Kidney (tissue), 22 donors: ENCODE data around the gene CCDC82. TPM values are rescaled to one million over a fixed set of nuclear protein-coding genes. Genes with fewer than 3 reads are reported as not detected.
"Not testable (repeated sequence)": the region's sequence is repeated elsewhere in the genome, so short reads cannot be mapped to it uniquely, and the experiment has no call there.

ENCODE experiments used
- DNase-seq, 5 donors: peaks; one replicate each; pipeline ENCODE4 v3.0.0-alpha.2; 2013 to 2020
- FAIRE-seq: peaks from 2 replicates; lab custom pipeline; 2012; peaks lifted over from hg19 to GRCh38; lab: Jason Lieb, UNC
- H3K27ac ChIP-seq, 2 donors: one replicate each; pipeline ENCODE4 v1.7.0; 2013; ENCODE audit warnings: low read depth in 2 of 2, low read length in 2 of 2, inconsistent platforms in 1 of 2
- H3K27me3 ChIP-seq: one replicate; pipeline ENCODE4 v1.7.1; 2013; ENCODE audit warnings: low read length, inconsistent platforms; ENCODE audit not compliant: control insufficient read depth, insufficient read depth
- H3K36me3 ChIP-seq, 3 donors: one replicate each; pipeline versions ENCODE4 v1.7.0 to v1.7.1; 2013; ENCODE audit warnings: low read length in 3 of 3, control low read depth in 1 of 3, inconsistent platforms in 1 of 3; ENCODE audit not compliant: insufficient read depth in 3 of 3, control insufficient read depth in 2 of 3
- H3K4me1 ChIP-seq, 3 donors: one replicate each; pipeline versions ENCODE4 v1.7.0 to v1.7.1; 2013; ENCODE audit warnings: low read length in 3 of 3, inconsistent platforms in 1 of 3, low read depth in 1 of 3; ENCODE audit not compliant: control insufficient read depth in 2 of 3, insufficient read depth in 2 of 3
- H3K4me3 ChIP-seq, 3 donors: one replicate each; pipeline versions ENCODE4 v1.7.0 to v1.8.1; 2013; ENCODE audit warnings: low read length in 3 of 3, control low read depth in 1 of 3, inconsistent platforms in 1 of 3
- H3K9ac ChIP-seq, 3 donors: one replicate each; pipeline versions ENCODE4 v1.7.0 to v1.7.1; 2013; ENCODE audit warnings: low read length in 3 of 3, control low read depth in 1 of 3, inconsistent platforms in 1 of 3
- H3K9me3 ChIP-seq, 3 donors: one replicate each; pipeline versions ENCODE4 v1.7.0 to v1.7.1; 2013; ENCODE audit warnings: low read length in 3 of 3, control low read depth in 1 of 3, inconsistent platforms in 1 of 3; ENCODE audit not compliant: control insufficient read depth in 2 of 3, insufficient read depth in 1 of 3
- CTCF ChIP-seq: IDR thresholded peaks from 3 replicates; pipeline ENCODE4 v1.5.1; 2012; ENCODE audit warnings: mild to moderate bottlenecking, moderate library complexity, borderline replicate concordance; ENCODE audit not compliant: insufficient read depth; ENCODE audit errors: extremely low read depth
- intact Hi-C: fragments of 100-400 bp; cut with DNase I; formaldehyde crosslinking; loops from one replicate; pipeline ENCODE4 v1.11.1; 2022
- long read RNA-seq, 10 donors: library from polyadenylated mRNA in 1 of 10; unstranded in 1 of 10; transcript quantifications; one replicate each; pipeline ENCODE4 v2.0.0 and lab custom pipeline, GENCODE V29; 2021 to 2026
- polyA plus RNA-seq: library from polyadenylated mRNA; stranded (reverse); fragments of 350-450 nt; fragmentation: Illumina TruSeq; extraction: RNeasy Lipid Tissue Mini Kit (QIAGEN cat#74804); gene quantifications from one replicate; pipeline ENCODE4 v1.2.3, GENCODE V29; 2014; ENCODE audit warnings: low read depth, low replicate concordance; ENCODE audit not compliant: insufficient read depth
- total RNA-seq: library from RNA; stranded (reverse); fragmentation: NEBNext Ultra II Directional; extraction: Animal tissue kit (Norgen Biotek cat#: 25700); gene quantifications from one replicate; pipeline ENCODE4 v1.2.1, GENCODE V29; 2021
- donor health status: control.
- donor health status: control.
- donor health status: control.
- donor health status: control.
- donor health status: control.
- donor health status: DM: yes; HTN: yes; CAD: no.
- donor health status: Normal renal cell carcinoma (clear cell type).

The CCDC82 gene
- total RNA-seq (25.8 TPM), polyA plus RNA-seq (13.0 TPM)
- long read RNA-seq, donor 1, full-length matches to known transcripts = 5 of 16 reads
- long read RNA-seq, donor 1, partial matches to known transcripts = 11 of 16 reads
- long read RNA-seq, donor 1, other reads (novel, unspliced or antisense) = 0 of 16 reads
- long read RNA-seq, donor 2, partial matches to known transcripts = 7 of 10 reads
- long read RNA-seq, donor 2, other reads (novel, unspliced or antisense) = 0 of 10 reads
- long read RNA-seq, donor 3, full-length matches to known transcripts = 8 of 22 reads
- long read RNA-seq, donor 3, partial matches to known transcripts = 14 of 22 reads
- long read RNA-seq, donor 3, other reads (novel, unspliced or antisense) = 0 of 22 reads
- long read RNA-seq, donor 4, partial matches to known transcripts = 5 of 9 reads
- long read RNA-seq, donor 4, other reads (novel, unspliced or antisense) = 0 of 9 reads
- long read RNA-seq, donor 5 = 0 reads
- long read RNA-seq, donor 6, full-length matches to known transcripts = 6 of 16 reads
- long read RNA-seq, donor 6, partial matches to known transcripts = 10 of 16 reads
- long read RNA-seq, donor 6, other reads (novel, unspliced or antisense) = 0 of 16 reads
- long read RNA-seq, donor 7, transcript CCDC82-218 (10 exons, 2,754 nt) = major isoform, 17 of 29 reads
- long read RNA-seq, donor 7, partial matches to known transcripts = 3 of 29 reads
- long read RNA-seq, donor 7, other reads (novel, unspliced or antisense) = 4 of 29 reads
- long read RNA-seq, donor 8, partial matches to known transcripts = 7 of 10 reads
- long read RNA-seq, donor 8, other reads (novel, unspliced or antisense) = 0 of 10 reads
- long read RNA-seq, donor 9 = 0 reads
- long read RNA-seq, donor 10, full-length matches to known transcripts = 8 of 8 reads
- long read RNA-seq, donor 10, partial matches to known transcripts = 0 of 8 reads
- long read RNA-seq, donor 10, other reads (novel, unspliced or antisense) = 0 of 8 reads

- Histone ChIP-seq H3K27me3 (no peaks in the 10 kb centered on the region), H3K4me3 (peak within 1 kb of the TSS; percentile 91 to 93 (median 92)), H3K27ac (peak within 1 kb of the TSS; percentile 81 to 92), H3K4me1 (peaks cover 0 to 5% (median 3%) of the 10 kb centered on the region in 3 donors), H3K9ac (peak within 1 kb of the TSS; percentile 76 to 85 (median 81)), H3K36me3 (no peaks in the 10 kb centered on the region), H3K9me3 (no peaks in the 10 kb centered on the region)
- peak; percentile 99 for DNase-seq
- intact Hi-C loops = no loop called here
- TF ChIP-seq CTCF = no peak
- no peak for FAIRE-seq
Observed at GRCh38 chr11:96389720-96390487, at the start of gene CCDC82, which contains the start of gene JRKL. Gene CCDC82 (minus strand): TSS chr11:96389912. CDS start chr11:96384747, 5,165 bp downstream. Gene JRKL (plus strand): TSS chr11:96390013. CDS start chr11:96390650, 637 bp downstream.

GRCh38 chr11:96432654-96433053, 42.9 kb upstream of the CCDC82 start:
- H3K27ac ChIP-seq, H3K27me3 ChIP-seq, FAIRE-seq, DNase-seq, H3K4me1 ChIP-seq, H3K4me3 ChIP-seq, intact Hi-C loops, H3K36me3 ChIP-seq, H3K9ac ChIP-seq, H3K9me3 ChIP-seq: not testable (repeated sequence)

GRCh38 chr11:96430668-96431067, 41.0 kb upstream of the CCDC82 start:
- H3K4me3 ChIP-seq = no peak overlapping the region
- TF ChIP-seq CTCF = no peak
- H3K4me1 ChIP-seq = no peaks in the 10 kb centered on the region
- no peaks in the 10 kb centered on the region for H3K9me3 ChIP-seq
- DNase-seq = no peak
- H3K36me3 ChIP-seq = no peaks in the 10 kb centered on the region
- intact Hi-C loops = no loop called here
- no peak overlapping the region for H3K27ac ChIP-seq
- FAIRE-seq = no peak
- H3K9ac ChIP-seq = no peak overlapping the region
- no peaks in the 10 kb centered on the region for H3K27me3 ChIP-seq
